Peyer's patch (tissue), 4 donors: ENCODE data around the gene ZNF783. TPM values are rescaled to one million over a fixed set of nuclear protein-coding genes. Genes with fewer than 3 reads are reported as not detected.
A peak's percentile ranks its signal among the peaks of the same experiment; 100 is the strongest.

Experiments used
- DNase-seq, 3 donors: peaks; one replicate each; pipeline ENCODE4 v3.0.0-alpha.2; 2017 to 2019
- H3K27ac ChIP-seq, 4 donors: fragments of 200-600 bp; sonication (generic); one replicate each; pipeline ENCODE4 v1.5.1; 2016 to 2019
- H3K27me3 ChIP-seq, 2 donors: fragments of 200-600 bp; sonication (generic); one replicate each; pipeline ENCODE4 v1.5.1; 2019
- H3K36me3 ChIP-seq, 3 donors: fragments of 200-600 bp; sonication (generic); one replicate each; pipeline ENCODE4 v1.5.1; 2016 to 2019
- H3K4me1 ChIP-seq, 4 donors: fragments of 200-600 bp; sonication (generic); one replicate each; pipeline ENCODE4 v1.5.1; 2016 to 2019
- H3K4me3 ChIP-seq, 4 donors: fragments of 200-600 bp; sonication (generic); 1 replicate in 3 of 4; 2 replicates in 1 of 4; pipeline ENCODE4 v1.5.1; 2016 to 2019; ENCODE audit warnings: mild to moderate bottlenecking in 1 of 4
- H3K9me3 ChIP-seq, 4 donors: fragments of 200-600 bp; sonication (generic); one replicate each; pipeline ENCODE4 v1.5.1; 2016 to 2019; ENCODE audit warnings: mild to moderate bottlenecking in 1 of 4
- POLR2A ChIP-seq, 2 donors: fragments of 450-650 bp; IDR thresholded peaks; one replicate each; pipeline ENCODE4 v1.5.1; 2017; ENCODE audit warnings: antibody characterized with exemption in 2 of 2, mild to moderate bottlenecking in 2 of 2, moderate library complexity in 2 of 2
- total RNA-seq, 4 donors: library from RNA; depleted of rRNA; stranded (reverse); fragments of >200 nt; gene quantifications; one replicate each; pipeline ENCODE4 v1.1.0, GENCODE V29; 2016
- TF ChIP-seq, protein P1 (sequence below), 6 experiments: fragments of 450-650 bp in 4 of 6; fragments of 200-600 bp in 2 of 6; sonication (generic) in 1 of 6; IDR thresholded peaks; one replicate each; pipeline ENCODE4 v1.5.1; 2017 to 2019; ENCODE audit warnings: antibody characterized with exemption in 6 of 6, mild to moderate bottlenecking in 3 of 6, moderate library complexity in 1 of 6

Gene ZNF783
- 10 to 100 TPM; 10.7 to 86.6 (median 24.9) TPM for total RNA-seq

DNA sequence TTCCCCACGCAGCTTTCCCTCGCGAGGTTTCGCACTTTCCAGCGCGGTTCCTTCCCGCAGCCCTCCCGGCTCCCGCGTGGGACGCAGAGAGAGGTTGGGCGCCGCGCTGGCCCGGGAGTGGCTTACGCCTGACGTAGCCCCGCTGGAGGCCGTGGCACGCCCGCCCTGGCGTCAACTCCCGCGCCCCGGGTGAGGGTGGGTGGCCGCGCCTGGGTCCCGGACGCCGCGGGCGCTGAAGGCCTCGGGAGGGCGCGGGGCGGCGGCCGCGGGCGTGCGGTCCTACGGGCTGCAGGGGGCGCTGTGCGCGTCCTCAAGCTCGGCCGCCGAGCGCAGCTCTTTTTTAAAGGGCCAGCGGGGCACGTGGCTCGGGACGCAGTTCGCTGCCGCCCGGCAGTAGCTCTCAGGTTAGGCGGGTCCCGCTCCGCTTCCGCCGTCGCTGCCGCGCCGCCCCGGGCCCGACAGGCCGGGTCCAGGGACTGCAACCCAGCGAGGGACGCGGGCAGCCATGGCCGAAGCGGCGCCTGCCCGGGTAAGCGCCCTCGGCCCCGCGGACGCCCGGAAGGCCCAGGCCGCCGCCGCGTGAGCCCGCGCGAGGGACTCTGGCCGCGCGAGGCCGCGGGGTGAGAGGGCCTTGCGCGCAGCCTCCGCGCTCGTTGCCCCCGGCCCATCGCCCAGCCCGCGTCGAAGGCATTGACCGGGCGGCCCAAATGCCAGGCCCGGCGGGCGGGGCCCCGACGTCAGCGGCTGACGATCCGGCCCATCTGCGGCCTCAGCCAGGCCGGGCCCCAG lies at the start of gene ZNF783:
TSS of gene ZNF783 (plus strand) at position 368 of the 789 bp plus-strand sequence. CDS start at position 506, 138 bp downstream.
- peak; percentile 85 to 96 (median 91) for DNase-seq
- peaks cover 0 to 9% (median 0%) of the 10 kb centered on the region in 3 donors for H3K36me3 ChIP-seq

DNA sequence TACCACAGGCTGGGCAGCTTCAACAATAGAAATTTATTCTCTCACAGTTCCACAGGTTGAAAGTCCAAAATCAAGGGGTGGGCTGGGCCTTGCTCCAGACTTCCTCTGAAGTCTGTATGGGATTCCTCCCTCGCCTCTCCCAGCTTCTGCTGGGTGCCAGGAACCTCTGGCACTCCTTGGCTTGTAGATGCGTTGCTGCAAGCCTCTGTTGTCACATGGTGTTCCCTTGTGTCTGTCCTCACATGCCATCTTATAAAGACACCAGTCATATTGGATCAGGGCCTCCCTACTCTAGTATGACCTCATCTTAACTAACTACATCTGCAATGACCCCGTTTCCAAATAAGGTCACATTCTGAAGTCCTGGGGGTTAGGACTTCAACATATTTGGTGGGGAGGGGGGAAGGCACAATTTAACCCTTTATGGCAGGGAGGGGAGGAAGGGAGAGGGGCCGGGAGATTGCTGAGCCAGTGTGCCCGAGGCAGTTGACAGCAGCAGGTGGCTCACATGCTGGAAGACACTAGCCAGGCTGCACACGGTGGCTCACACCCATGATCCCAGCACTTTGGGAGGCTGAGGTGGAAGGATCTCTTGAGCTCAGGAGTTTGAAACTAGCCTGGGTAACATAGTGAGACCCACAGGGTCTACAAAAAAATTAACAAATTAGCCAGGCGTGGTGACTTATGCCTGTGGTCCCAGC lies 47.8 kb upstream of the ZNF783 start:
- no peaks in the 10 kb centered on the region for H3K4me1 ChIP-seq
- no peak overlapping the region for H3K4me3 ChIP-seq
- peaks cover 0 to 99% (median 0%) of the 10 kb centered on the region in 3 donors for H3K36me3 ChIP-seq
- no peak overlapping the region for H3K27ac ChIP-seq
- no peaks in the 10 kb centered on the region for H3K27me3 ChIP-seq
- H3K9me3 ChIP-seq = no peaks in the 10 kb centered on the region
- no peak for DNase-seq
- TF ChIP-seq, protein P1, sequence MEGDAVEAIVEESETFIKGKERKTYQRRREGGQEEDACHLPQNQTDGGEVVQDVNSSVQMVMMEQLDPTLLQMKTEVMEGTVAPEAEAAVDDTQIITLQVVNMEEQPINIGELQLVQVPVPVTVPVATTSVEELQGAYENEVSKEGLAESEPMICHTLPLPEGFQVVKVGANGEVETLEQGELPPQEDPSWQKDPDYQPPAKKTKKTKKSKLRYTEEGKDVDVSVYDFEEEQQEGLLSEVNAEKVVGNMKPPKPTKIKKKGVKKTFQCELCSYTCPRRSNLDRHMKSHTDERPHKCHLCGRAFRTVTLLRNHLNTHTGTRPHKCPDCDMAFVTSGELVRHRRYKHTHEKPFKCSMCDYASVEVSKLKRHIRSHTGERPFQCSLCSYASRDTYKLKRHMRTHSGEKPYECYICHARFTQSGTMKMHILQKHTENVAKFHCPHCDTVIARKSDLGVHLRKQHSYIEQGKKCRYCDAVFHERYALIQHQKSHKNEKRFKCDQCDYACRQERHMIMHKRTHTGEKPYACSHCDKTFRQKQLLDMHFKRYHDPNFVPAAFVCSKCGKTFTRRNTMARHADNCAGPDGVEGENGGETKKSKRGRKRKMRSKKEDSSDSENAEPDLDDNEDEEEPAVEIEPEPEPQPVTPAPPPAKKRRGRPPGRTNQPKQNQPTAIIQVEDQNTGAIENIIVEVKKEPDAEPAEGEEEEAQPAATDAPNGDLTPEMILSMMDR (IDR thresholded peaks at IDR 0.05) = no peak
- TF ChIP-seq POLR2A (IDR thresholded peaks at IDR 0.05) = no peak

More for the DNA sequence above, at the start of gene ZNF783:
- Histone ChIP-seq H3K4me1 (peaks cover 0 to 10% (median 2%) of the 10 kb centered on the region in 4 donors), H3K27ac (peak within 1 kb of the TSS; percentile 79 to 98 (median 90)), H3K4me3 (peak within 1 kb of the TSS; percentile 49 to 89 (median 75)), H3K27me3 (no peaks in the 10 kb centered on the region), H3K9me3 (no peaks in the 10 kb centered on the region)
- TF ChIP-seq POLR2A (IDR thresholded peaks at IDR 0.05) = no peak
- TF ChIP-seq, protein P1 (IDR thresholded peaks at IDR 0.05) = peak; percentile 87 to 97 (median 95)

DNA sequence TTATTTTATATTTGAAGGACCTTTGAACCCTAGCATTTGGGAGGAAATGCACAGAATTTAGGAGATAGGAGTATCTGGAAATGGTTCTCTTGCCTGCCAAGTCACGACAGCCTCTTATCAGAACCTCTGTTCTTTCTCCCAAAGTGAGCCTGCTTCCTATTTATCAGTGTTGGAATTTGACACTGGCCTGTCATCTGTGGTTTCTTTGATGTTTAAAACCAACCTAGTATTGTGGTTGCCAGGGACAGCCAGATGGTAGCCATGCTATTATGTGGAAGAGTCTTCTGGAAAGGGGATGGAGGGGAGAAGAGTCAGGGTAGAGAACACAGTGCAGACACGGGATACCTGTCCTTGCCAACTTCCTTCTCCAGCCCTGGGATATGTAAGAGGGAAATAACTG lies 45.6 kb upstream of the ZNF783 start:
- TF ChIP-seq, protein P1 (IDR thresholded peaks at IDR 0.05) = no peak
- no peak for TF ChIP-seq POLR2A (IDR thresholded peaks at IDR 0.05)
- DNase-seq = no peak
- Histone ChIP-seq H3K27ac (no peak overlapping the region), H3K36me3 (peaks cover 0 to 99% (median 0%) of the 10 kb centered on the region in 3 donors), H3K4me1 (no peaks in the 10 kb centered on the region), H3K27me3 (no peaks in the 10 kb centered on the region), H3K4me3 (no peak overlapping the region), H3K9me3 (no peaks in the 10 kb centered on the region)

DNA sequence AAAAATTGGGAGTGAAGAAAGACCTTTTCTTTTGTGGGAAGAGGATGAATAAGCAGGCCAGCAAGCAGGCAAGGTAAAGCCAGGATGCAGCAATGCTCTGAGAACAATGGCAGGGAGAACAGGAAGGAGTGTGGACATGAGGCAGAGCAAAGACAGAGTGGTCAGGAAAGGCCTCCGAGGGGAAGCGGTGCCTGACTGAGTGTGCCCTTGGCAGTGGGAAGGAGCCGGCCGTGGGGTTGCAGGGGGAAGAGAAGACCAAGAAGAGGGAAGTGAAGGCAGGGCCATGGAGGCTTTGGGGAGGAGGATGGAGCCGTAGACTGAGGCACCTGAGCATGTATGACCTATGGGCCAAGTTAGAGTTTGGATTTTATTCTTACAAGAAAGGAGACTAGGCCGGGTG lies 44.4 kb upstream of the ZNF783 start:
- no peak overlapping the region for H3K4me3 ChIP-seq
- H3K4me1 ChIP-seq = no peaks in the 10 kb centered on the region
- H3K36me3 ChIP-seq = peaks cover 0 to 97% (median 0%) of the 10 kb centered on the region in 3 donors
- TF ChIP-seq, protein P1 (IDR thresholded peaks at IDR 0.05) = no peak
- no peak for TF ChIP-seq POLR2A (IDR thresholded peaks at IDR 0.05)
- no peak overlapping the region for H3K27ac ChIP-seq
- H3K27me3 ChIP-seq = no peaks in the 10 kb centered on the region
- no peak for DNase-seq
- H3K9me3 ChIP-seq = no peaks in the 10 kb centered on the region

DNA sequence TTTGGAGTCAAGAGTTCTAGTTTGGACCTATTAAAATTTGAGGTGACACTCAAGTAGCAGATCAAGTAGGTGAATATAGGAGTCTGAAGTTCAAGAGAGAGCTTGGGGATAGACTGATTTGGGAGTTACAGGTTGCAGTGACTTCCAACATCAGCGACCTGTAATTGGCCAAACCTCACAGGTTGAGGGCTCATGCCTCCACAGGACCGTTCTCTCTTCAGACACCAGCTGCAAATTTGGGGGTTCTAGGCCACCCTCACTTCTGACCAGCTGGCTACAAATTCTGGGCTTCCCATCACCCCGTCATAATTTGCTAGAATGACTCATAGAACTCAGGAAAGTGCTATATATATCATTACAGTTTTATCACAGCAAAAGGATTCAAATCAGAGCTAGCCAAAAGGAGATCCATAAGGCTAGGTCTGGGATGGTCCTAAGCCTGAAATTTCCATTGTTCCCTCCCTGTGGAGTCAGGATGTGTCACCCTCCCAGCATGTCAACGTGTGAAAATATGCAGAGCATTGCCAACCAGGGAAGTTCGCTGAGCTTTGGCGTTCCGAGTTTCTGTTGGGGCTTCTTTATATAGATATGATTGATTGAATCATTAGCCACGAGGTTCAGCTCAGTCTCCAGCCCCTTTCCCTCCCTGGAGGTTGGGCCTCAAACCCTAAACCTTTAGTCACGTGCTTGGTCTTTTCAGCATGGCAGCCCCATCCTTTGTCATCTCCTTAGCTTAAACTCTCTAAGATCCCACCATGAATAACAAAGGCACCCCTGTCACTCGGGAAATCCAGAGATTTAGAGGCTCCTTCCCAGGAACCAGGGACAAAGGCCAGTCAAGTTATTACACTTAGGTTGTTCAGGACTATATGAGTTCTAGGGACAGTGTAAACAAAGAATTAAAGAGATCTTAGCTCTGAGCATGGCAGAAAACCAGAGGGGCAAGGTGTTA lies 43.3 kb upstream of the ZNF783 start:
- H3K27ac ChIP-seq = no peak overlapping the region
- H3K4me1 ChIP-seq = no peaks in the 10 kb centered on the region
- DNase-seq = no peak
- H3K4me3 ChIP-seq = no peak overlapping the region
- peaks cover 0 to 97% (median 0%) of the 10 kb centered on the region in 3 donors for H3K36me3 ChIP-seq
- TF ChIP-seq, protein P1 (IDR thresholded peaks at IDR 0.05) = no peak
- TF ChIP-seq POLR2A (IDR thresholded peaks at IDR 0.05) = no peak
- H3K9me3 ChIP-seq = no peaks in the 10 kb centered on the region
- H3K27me3 ChIP-seq = no peaks in the 10 kb centered on the region
